NCI-H128 (cell line): ENCODE data around the gene HS3ST5.
"Not testable (repeated sequence)": the region's sequence is repeated elsewhere in the genome, so short reads cannot be mapped to it uniquely, and the experiment has no call there.

Experiments
- DNase-seq: peaks from one replicate; lab custom pipeline; 2025; ENCODE audit not compliant: unreplicated experiment; lab: John Stamatoyannopoulos, UW

The HS3ST5 gene

GRCh38 chr6:114157848-114158247 lies 185.0 kb downstream of the HS3ST5 start:
- no peak for DNase-seq

DNA sequence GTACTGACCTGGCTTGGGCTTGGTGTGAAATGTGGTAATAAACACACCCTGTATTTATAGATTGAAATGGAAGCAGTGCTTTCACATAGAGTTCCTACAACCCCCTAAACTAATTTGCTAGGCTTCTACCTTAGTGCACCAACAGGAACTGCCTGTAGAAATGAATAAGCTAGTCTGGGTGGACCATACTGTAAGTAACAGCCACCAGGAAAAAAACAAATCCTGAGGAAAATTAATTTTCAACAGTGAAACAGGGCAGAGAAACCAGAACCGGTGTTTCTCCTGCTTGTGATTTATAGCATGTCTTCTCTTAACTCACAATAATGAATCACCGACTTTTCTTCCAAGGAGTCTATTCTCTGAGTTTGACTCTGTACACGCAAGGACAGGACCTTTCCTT lies 187.1 kb downstream of the HS3ST5 start:
- DNase-seq: no peak

DNA sequence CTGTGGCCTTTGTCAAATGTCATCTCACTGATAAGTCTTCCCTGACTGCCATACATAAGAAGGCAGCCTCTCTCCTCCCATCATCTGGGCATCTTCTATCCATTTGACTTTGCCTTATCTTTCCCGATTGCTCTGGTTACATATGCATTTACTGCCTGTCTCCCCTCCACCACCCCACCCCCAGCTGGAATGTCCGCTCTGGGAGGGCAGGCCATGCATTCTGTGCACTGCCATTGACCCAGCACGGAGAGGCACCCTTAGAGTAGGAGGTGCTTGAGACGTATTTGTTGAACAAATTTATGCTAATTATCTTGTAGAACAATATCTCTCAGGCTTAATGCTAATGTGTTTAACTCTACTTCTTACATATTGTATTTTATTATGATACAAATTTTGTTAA lies 188.0 kb downstream of the HS3ST5 start:
- DNase-seq: no peak

DNA sequence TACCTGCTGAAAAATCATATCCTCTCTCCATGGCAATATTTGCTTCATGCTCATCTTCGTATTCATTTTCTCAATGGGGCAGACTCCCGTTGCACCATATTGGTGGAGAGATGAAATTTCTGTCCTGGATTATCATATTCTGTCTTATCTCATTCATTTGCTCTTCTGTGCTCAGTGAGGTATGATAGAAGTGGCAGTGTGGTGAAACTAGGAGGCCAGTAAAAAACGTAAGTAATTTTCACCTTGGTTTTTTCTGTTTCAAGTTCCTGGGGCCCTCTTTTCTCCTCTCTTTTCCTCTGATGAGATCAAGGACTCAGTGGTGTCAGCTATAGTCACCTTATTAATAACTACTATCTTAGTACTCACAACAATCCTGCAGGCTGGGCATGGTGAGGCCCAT lies 189.4 kb downstream of the HS3ST5 start:
- no peak for DNase-seq

DNA sequence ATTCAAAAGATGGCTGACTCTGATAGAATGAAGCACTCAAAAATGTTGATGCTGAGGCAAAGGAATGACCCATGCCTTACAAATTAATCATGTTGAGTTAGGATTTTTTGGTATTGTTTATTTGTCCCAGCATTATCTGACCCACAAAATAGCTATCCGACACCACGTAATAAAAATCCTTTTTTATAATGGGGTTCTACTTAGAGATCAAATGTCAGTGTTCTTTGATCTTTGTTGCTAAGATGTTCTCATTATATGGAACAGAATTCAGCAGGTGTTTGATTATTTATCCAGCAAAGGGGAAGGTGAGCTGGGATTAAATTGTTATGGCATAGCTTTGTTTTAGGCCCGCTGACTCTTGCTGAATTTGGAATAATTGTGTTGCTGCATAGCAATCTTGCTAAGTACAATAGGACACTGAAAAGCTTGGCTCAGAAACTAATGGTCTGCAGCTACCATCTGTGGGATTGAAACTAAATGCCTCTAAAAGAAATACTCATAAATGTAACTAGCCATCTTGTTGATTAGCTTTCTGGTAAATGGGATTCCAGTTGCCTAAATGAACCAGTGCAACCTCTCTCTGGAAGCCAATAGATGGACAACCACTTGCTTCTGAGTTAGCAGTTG lies 191.6 kb downstream of the HS3ST5 start:
- DNase-seq: no peak

- DNase-seq: not testable (repeated sequence)
Measured at GRCh38 chr6:114149182-114149581, 193.6 kb downstream of the HS3ST5 start.

DNA sequence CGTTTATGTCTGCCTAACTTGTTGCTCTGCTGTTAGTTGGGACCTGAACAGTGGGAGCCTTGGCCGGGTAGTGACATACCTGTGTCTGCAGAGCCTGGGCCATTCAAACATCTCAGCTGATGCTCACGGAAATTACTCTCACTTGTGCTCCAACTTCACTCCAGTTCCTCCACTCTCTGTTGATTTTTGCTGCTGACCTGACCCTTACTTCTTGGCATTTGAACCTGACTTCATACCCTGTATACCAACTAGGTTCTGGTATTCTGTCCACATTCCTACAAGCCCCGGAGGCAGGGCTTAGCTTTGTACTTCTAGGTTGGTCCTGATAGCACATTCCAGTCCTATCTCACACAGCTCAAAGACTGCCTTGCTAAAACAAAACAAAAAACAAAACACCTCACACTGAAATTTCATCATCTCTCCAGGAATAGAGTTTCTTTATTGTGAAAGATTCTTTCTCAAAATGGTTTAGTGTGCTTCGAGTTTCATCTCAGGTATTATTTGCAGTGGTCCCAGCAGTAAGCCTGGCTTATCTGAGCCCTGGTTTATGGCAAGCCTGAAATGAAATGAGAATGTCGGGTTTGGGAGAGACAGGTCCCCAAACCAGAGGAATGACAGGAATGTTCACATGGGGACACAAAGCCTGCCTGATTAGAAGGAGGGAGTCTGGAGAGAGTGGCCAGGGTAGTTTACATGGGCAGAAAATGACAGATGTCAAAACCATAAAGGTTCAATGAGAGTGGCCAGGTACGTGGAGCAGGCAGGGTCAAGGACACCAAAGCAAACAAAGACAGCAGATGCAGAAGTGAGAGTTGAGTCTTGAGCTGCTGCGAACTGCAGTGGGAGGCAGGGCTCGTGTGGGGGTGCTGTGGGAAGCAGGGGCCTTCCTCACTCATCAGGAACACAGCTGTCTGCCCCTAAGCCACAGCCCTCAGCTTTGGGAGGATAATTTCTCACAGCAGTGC lies 197.7 kb downstream of the HS3ST5 start:
- DNase-seq: no peak

DNA sequence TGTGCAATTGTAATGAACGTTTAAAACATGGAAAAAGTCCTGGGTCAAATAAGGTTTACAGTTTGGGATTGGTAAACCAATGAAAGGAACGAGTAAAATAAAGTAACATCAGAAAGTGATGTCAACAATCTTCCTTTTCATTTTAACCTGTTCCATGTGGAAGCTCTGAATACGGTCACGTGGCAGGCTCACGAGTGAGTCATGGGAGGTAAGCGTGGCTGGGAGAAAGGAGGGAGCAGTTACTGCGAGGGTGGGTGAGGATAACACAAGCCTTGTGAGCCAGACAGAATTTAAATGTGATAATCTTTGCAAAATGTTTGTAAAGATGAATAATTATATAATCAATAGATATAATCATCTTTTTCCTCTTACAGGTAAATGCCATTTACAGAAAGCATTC lies 200.6 kb downstream of the HS3ST5 start:
- DNase-seq: no peak

- DNase-seq: no peak
Measured at GRCh38 chr6:114140416-114140815, 202.4 kb downstream of the HS3ST5 start.

DNA sequence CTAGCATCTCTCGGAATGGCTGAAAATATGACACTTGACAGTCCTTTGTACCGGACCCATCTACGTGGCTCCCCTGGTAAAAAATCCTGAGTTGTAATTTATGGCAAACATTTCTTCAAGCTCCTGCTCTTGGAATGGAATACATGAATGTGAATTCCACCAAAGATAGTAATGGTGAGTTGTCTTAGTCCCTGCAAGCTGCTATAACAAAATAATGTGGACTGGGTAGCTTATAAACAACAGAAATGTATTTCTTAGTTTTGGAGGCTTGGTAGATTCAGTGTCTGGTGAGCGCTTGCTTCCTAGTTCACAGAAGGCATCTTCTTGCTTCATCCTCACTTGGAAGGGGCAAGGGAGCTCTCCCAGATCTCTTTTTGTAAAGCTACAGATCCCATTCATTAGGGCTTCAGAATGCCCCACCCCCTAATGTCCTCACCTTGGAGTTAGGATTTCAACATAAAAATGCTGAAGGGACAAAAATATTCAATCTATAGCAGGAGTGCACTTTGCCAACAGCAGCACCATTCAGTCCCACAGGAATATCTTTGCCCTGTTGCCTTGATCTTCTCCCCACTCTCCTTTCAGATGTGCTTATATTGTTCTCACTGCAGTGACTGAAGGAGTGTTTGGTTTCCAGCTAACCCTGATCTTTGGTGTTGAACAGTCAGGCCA lies 204.1 kb downstream of the HS3ST5 start:
- DNase-seq: no peak

DNA sequence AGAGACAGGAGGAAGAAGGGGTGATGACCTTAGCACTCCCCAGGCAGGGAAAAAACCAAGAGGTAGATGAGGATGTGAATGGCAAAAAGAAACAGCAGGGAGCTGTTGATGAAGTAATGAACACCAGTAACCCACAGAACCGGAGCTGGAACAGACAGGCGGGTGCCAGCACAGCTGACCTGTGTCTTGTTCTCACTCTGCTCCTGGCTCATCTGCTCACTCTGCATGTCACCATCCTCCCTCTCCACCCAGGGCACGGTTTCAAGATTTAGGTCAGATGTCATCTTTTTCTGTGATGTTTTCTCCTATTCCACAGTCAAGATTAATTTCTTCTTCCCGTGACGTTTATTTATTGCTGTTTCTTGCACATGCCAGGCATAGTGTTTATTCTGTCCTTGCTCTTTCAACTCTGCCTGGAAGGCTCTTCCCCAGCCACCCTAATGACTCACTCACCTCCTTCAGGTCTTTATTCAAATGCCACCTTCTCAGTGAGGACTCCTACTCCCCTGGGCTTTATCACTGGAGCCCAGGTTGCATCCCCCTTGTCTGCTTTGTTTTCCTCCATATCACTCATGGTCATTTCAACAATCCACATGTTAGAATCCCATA lies 207.4 kb downstream of the HS3ST5 start:
- DNase-seq: no peak

- DNase-seq: no peak
Measured at GRCh38 chr6:114133816-114134215, 209.0 kb downstream of the HS3ST5 start.

DNA sequence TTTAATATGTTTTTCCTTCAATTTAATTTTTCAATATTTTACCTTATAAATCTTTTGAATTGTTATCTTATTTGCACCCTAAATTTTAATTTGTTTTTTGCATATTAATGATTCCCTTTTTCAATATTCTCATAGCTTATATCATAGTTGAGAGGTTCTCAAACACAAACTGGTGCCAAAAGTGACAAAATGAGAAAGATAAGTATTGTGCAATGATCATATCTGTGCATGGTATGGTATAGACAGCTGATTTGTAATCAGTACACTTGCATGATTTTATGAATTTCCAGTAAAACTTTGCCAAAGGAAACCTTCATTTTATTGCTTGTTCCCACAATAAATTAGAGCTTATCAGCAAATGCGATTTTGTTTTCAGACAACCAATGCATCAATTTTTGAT lies 210.9 kb downstream of the HS3ST5 start:
- DNase-seq: no peak

GRCh38 chr6:114125576-114125975 lies 217.2 kb downstream of the HS3ST5 start:
- DNase-seq: no peak

- no peak for DNase-seq
Measured at GRCh38 chr6:114121913-114122662, 220.7 kb downstream of the HS3ST5 start.

- DNase-seq: no peak
Measured at GRCh38 chr6:114119056-114119455, 223.8 kb downstream of the HS3ST5 start.

DNA sequence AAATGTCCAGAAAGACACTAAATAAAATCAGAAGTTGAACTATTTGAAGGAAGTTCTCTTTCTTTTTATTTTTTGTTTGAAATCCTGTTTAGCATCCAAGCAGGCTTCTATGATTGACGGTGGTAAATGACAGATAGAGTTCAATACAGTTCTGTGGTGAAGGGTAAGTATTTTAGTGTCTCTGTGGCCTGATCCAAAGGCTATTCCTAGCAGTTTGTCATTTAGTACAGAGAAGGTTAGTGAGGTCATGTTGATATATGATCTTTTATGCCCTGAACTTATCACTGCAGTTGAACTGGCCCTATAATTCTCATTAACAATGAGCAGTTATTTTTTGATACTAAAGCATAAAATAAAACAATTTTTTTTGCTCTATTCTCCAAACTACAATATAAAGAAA lies 227.2 kb downstream of the HS3ST5 start:
- no peak for DNase-seq

- DNase-seq: peak; percentile 28
Measured at GRCh38 chr6:114108119-114109002, 234.5 kb downstream of the HS3ST5 start.

GRCh38 chr6:114106020-114106419 lies 236.8 kb downstream of the HS3ST5 start:
- DNase-seq: no peak

DNA sequence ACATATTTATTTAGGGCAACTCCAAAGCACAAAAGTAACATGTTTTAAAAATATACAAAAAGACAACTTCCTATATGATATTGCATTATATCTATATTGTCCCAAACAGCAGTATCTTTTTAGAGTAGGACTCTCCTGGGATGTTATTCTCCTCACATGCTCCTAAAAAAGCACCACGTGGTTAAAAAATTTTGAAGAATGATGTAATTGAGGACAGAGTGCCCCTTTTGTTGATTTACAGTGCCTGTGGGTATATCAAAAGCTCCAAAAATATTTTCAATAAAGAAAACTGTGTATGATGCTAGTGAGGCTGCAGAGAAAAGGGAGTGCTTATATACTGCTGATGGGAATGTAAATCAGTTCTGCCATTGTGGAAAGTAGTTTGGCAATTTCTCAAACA lies 241.6 kb downstream of the HS3ST5 start:
- no peak for DNase-seq
